K562 (cell line): ENCODE results near the gene SLC4A1. TPM values are rescaled to one million over a fixed set of nuclear protein-coding genes. Genes with fewer than 3 reads are reported as not detected.
A peak's percentile ranks its signal among the peaks of the same experiment; 100 is the strongest.

Source experiments
- CHD2 ChIP-seq: IDR thresholded peaks from 2 replicates; pipeline ENCODE4 v1.6.1; 2011; ENCODE audit warnings: low read depth, low read length
- CREBBP ChIP-seq: IDR thresholded peaks from one replicate; pipeline ENCODE4 v1.6.1; 2012; ENCODE audit warnings: low read depth, mild to moderate bottlenecking, control low read depth, inconsistent platforms, low read length
- ELF2 ChIP-seq: fragments of 250-450 bp; sonication (Bioruptor Pico); IDR thresholded peaks from 2 replicates; pipeline ENCODE4 v1.5.0; 2021; ENCODE audit warnings: mild to moderate bottlenecking
- HCFC1 ChIP-seq: IDR thresholded peaks from 2 replicates; pipeline ENCODE4 v1.6.1; 2012; ENCODE audit warnings: low read depth, low read length, improper control_type of control experiment
- HNRNPLL ChIP-seq: fragments of 200-400 bp; formaldehyde crosslinking; IDR thresholded peaks from 2 replicates; pipeline ENCODE4 v1.6.1; 2017; ENCODE audit warnings: low read length, low read depth, mild to moderate bottlenecking; ENCODE audit not compliant: poor library complexity, severe bottlenecking
- ID3 ChIP-seq, 2 experiments: fragments of 250-450 bp in 1 of 2; fragments of 450-650 bp in 1 of 2; sonication (Bioruptor Pico) in 1 of 2; IDR thresholded peaks; 2 replicates each; pipeline versions ENCODE4 v1.6.1 to v1.8.0; 2016 to 2021; ENCODE audit warnings: mild to moderate bottlenecking in 2 of 2, moderate library complexity in 2 of 2, missing compliant biosample characterization in 1 of 2, missing genetic modification characterization in 1 of 2
- KDM5B ChIP-seq: fragments of 200-600 bp; sonication (generic); IDR thresholded peaks from 2 replicates; pipeline ENCODE4 v1.6.1; 2012; ENCODE audit warnings: low read depth, mild to moderate bottlenecking, moderate library complexity, low read length, control low read depth, inconsistent platforms; ENCODE audit not compliant: insufficient replicate concordance
- MNT ChIP-seq, 2 experiments: fragments of 450-650 bp; conservative IDR thresholded peaks; 2 replicates each; pipeline ENCODE4 v1.6.1; 2017; ENCODE audit warnings: mild to moderate bottlenecking in 2 of 2, moderate library complexity in 2 of 2
- OTX1 ChIP-seq: fragments of 450-650 bp; formaldehyde crosslinking; IDR thresholded peaks from 2 replicates; pipeline ENCODE4 v1.4.0; 2022; ENCODE audit warnings: mild to moderate bottlenecking
- PPARD ChIP-seq: fragments of 250-450 bp; sonication (Bioruptor Pico); IDR thresholded peaks from 2 replicates; pipeline ENCODE4 v1.8.0; 2022; ENCODE audit warnings: inconsistent platforms, mild to moderate bottlenecking, moderate library complexity
- RCOR1 ChIP-seq, 2 experiments: IDR thresholded peaks; 2 replicates each; pipeline ENCODE4 v1.6.1; 2012; ENCODE audit warnings: low read depth in 2 of 2, low read length in 2 of 2, borderline replicate concordance in 1 of 2, improper control_type of control experiment in 1 of 2
- SAFB2 ChIP-seq: fragments of 200-400 bp; formaldehyde crosslinking; IDR thresholded peaks from 2 replicates; pipeline ENCODE4 v1.6.1; 2018; ENCODE audit warnings: borderline replicate concordance, low read length, low read depth, moderate library complexity; ENCODE audit not compliant: severe bottlenecking
- SP2 ChIP-seq: IDR thresholded peaks from 2 replicates; pipeline ENCODE4 v1.6.1; 2011; ENCODE audit warnings: mild to moderate bottlenecking, low read depth, low read length, moderate library complexity; ENCODE audit not compliant: poor library complexity, severe bottlenecking; ENCODE audit errors: extremely low read depth
- SRSF1 ChIP-seq: fragments of 200-400 bp; formaldehyde crosslinking; IDR thresholded peaks from 2 replicates; pipeline ENCODE4 v1.6.1; 2017; ENCODE audit warnings: mild to moderate bottlenecking, low read depth, low read length, moderate library complexity
- ZEB2 ChIP-seq: fragments of 450-650 bp; IDR thresholded peaks from 2 replicates; pipeline ENCODE4 v1.6.1; 2016
- polyA plus RNA-seq, 8 experiments: library from polyadenylated mRNA; depleted of rRNA in 4 of 8; stranded (reverse) in 5 of 8; unstranded in 3 of 8; fragments of >200 nt; fragmentation: Nextera tagmentation in 2 of 8; fragmentation: Illumina TruSeq in 1 of 8; extraction: Ambion mirVana in 2 of 8; extraction: Trizol in 1 of 8; gene quantifications; 2 replicates each; pipeline versions ENCODE4 v1.2.1 to v1.2.3, GENCODE V29; 2011 to 2014; ENCODE audit warnings: inconsistent platforms in 1 of 8, missing spikeins in 1 of 8
- total RNA-seq, 7 experiments: library from RNA; depleted of rRNA in 6 of 7; stranded (reverse); fragments of >200 nt in 6 of 7; fragmentation: Illumina TruSeq in 2 of 7; extraction: Trizol in 2 of 7; gene quantifications; 2 replicates each; pipeline versions ENCODE4 v1.2.1 to v1.2.3, GENCODE V29; 2011 to 2021; ENCODE audit warnings: low replicate concordance in 1 of 7
- TF ChIP-seq, protein P1 (sequence below): fragments of 450-650 bp; IDR thresholded peaks from 2 replicates; pipeline ENCODE4 v1.6.1; 2017; ENCODE audit warnings: mild to moderate bottlenecking, moderate library complexity
- TF ChIP-seq, protein P2 (sequence below), 2 experiments: IDR thresholded peaks in 1 of 2; conservative IDR thresholded peaks in 1 of 2; 2 replicates each; pipeline ENCODE4 v1.6.1; 2016; ENCODE audit warnings: low read depth in 2 of 2, mild to moderate bottlenecking in 1 of 2, missing compliant biosample characterization in 1 of 2, missing genetic modification characterization in 1 of 2, moderate library complexity in 1 of 2

Gene SLC4A1
- total and polyA plus RNA-seq, 9 of the 15 experiments (the other 6 are each of a cell fraction or from before 2014, with no cell fraction given) = 0.14 to 1.00 (median 0.53) TPM

- TF ChIP-seq HCFC1 (peak; percentile 64), OTX1 (CRISPR knock-in tag) (no peak), RCOR1 (IDR thresholded peaks at IDR 0.05; ENCODE audit: borderline replicate concordance in 1 of 2, low read depth in 2 of 2, low read length in 2 of 2) (0 out of 4 replicates have a peak, but pooled peaks of 1 of the 2 experiments have one; percentile 19), SRSF1 (no peak), PPARD (no peak), ELF2 (no peak), SP2 (peak; percentile 45), ZEB2 (no peak), CHD2 (0 out of 2 replicates have a peak, but pooled peaks have one; percentile 21), MNT (conservative IDR thresholded peaks at IDR 0.05) (peak; percentile 52 to 72; a peak in 3 of 4 replicates), SAFB2 (no peak), KDM5B (peak; percentile 6), HNRNPLL (peak; percentile 50), ID3 (CRISPR knock-in tag; IDR thresholded peaks at IDR 0.05) (no peak), ID3 (tag; IDR thresholded peaks at IDR 0.05) (no peak), CREBBP (no peak)
- TF ChIP-seq, protein P1, sequence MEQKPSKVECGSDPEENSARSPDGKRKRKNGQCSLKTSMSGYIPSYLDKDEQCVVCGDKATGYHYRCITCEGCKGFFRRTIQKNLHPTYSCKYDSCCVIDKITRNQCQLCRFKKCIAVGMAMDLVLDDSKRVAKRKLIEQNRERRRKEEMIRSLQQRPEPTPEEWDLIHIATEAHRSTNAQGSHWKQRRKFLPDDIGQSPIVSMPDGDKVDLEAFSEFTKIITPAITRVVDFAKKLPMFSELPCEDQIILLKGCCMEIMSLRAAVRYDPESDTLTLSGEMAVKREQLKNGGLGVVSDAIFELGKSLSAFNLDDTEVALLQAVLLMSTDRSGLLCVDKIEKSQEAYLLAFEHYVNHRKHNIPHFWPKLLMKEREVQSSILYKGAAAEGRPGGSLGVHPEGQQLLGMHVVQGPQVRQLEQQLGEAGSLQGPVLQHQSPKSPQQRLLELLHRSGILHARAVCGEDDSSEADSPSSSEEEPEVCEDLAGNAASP = no peak
- TF ChIP-seq, protein P2, sequence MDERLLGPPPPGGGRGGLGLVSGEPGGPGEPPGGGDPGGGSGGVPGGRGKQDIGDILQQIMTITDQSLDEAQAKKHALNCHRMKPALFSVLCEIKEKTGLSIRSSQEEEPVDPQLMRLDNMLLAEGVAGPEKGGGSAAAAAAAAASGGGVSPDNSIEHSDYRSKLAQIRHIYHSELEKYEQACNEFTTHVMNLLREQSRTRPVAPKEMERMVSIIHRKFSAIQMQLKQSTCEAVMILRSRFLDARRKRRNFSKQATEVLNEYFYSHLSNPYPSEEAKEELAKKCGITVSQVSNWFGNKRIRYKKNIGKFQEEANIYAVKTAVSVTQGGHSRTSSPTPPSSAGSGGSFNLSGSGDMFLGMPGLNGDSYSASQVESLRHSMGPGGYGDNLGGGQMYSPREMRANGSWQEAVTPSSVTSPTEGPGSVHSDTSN (CRISPR knock-in tag; IDR thresholded peaks at IDR 0.05; ENCODE audit: low read depth) = no peak
- TF ChIP-seq, protein P2 (tag; conservative IDR thresholded peaks at IDR 0.05; ENCODE audit: low read depth) = no peak
Measured at GRCh38 chr17:44199553-44200477, 68.1 kb downstream of the SLC4A1 start, which contains the start of gene ATXN7L3 (continued).
